B cell (primary cell): ENCODE data around the gene CYP27A1. TPM values are rescaled to one million over a fixed set of nuclear protein-coding genes. Genes with fewer than 3 reads are reported as not detected.

Experiments
- ATAC-seq: fragments of 200-7000 bp; cut with Tn5 transposase; one replicate; pipeline ENCODE4 v1.10.0; 2021; ENCODE audit warnings: low read depth, mild to moderate bottlenecking, moderate number of reproducible peaks, moderate library complexity
- CTCF ChIA-PET: fragments of 350-600 bp; sonication (Branson Sonifier 250); formaldehyde crosslinking; loops from one replicate; lab custom pipeline; 2021; ENCODE audit warnings: antibody characterized with exemption, inconsistent platforms; lab: Charles Lee
- POLR2A ChIA-PET: fragments of 350-600 bp; sonication (Branson Sonifier 250); formaldehyde crosslinking; loops from one replicate; lab custom pipeline; 2021; ENCODE audit warnings: antibody characterized with exemption; lab: Charles Lee
- DNase-seq: peaks from one replicate; pipeline ENCODE4 v3.0.0; 2013
- H2AFZ ChIP-seq: 2 replicates; pipeline ENCODE4 v1.6.1; 2012; ENCODE audit warnings: mild to moderate bottlenecking, low read depth, low read length; ENCODE audit not compliant: insufficient read depth, poor library complexity, severe bottlenecking
- H3K27ac ChIP-seq, 2 donors: 1 replicate in 1 of 2; 2 replicates in 1 of 2; pipeline ENCODE4 v1.5.1; 2012 to 2013; ENCODE audit warnings: low read length in 2 of 2, mild to moderate bottlenecking in 2 of 2, moderate library complexity in 1 of 2
- H3K27me3 ChIP-seq, 4 experiments: fragments of 200-600 bp in 1 of 4; sonication (generic) in 1 of 4; replicated peaks in 1 of 4; 1 replicate in 2 of 4; 2 replicates in 2 of 4; pipeline versions ENCODE4 v1.6.1 to v1.7.0; 2013 to 2016; ENCODE audit warnings: low read length in 3 of 4, mild to moderate bottlenecking in 2 of 4, mixed read lengths in 1 of 4, moderate library complexity in 1 of 4; ENCODE audit not compliant: insufficient read depth in 4 of 4, control insufficient read depth in 3 of 4; ENCODE audit errors: control extremely low read depth in 1 of 4
- H3K36me3 ChIP-seq, 2 experiments: replicated peaks in 1 of 2; 1 replicate in 1 of 2; 2 replicates in 1 of 2; pipeline versions ENCODE4 v1.6.1 to v1.7.1; 2013; ENCODE audit warnings: low read length in 1 of 2; ENCODE audit not compliant: insufficient read depth in 2 of 2, control insufficient read depth in 1 of 2; ENCODE audit errors: control extremely low read depth in 1 of 2, extremely low read depth in 1 of 2
- H3K4me1 ChIP-seq, 2 donors: fragments of 200-600 bp in 1 of 2; sonication (generic) in 1 of 2; 1 replicate in 1 of 2; 2 replicates in 1 of 2; pipeline versions ENCODE4 v1.5.1 to v1.6.1; 2013 to 2017; ENCODE audit warnings: low read length in 2 of 2; ENCODE audit not compliant: control insufficient read depth in 2 of 2, insufficient read depth in 2 of 2
- H3K4me2 ChIP-seq: replicated peaks from 2 replicates; pipeline ENCODE3; 2012; ENCODE audit warnings: mild to moderate bottlenecking, low read depth, low read length; ENCODE audit not compliant: poor library complexity, severe bottlenecking
- H3K4me3 ChIP-seq, 5 experiments: fragments of 200-600 bp in 1 of 5; sonication (generic) in 1 of 5; 1 replicate in 3 of 5; 2 replicates in 2 of 5; pipeline versions ENCODE4 v1.5.1 to v1.7.0; 2011 to 2016; ENCODE audit warnings: low read length in 4 of 5, mild to moderate bottlenecking in 4 of 5, low read depth in 2 of 5, control low read depth in 1 of 5, moderate library complexity in 1 of 5; ENCODE audit not compliant: insufficient read depth in 1 of 5; ENCODE audit errors: control extremely low read depth in 1 of 5, extremely low read depth in 1 of 5
- H3K79me2 ChIP-seq: fragments of 200-600 bp; sonication (generic); one replicate; pipeline ENCODE4 v1.6.0; 2016; ENCODE audit warnings: low read length; ENCODE audit not compliant: control insufficient read depth, insufficient read depth
- H3K9ac ChIP-seq: fragments of 200-600 bp; sonication (generic); 2 replicates; pipeline ENCODE4 v1.6.1; 2017; ENCODE audit warnings: mild to moderate bottlenecking, low read length, moderate library complexity
- H3K9me3 ChIP-seq, 3 donors: one replicate each; pipeline versions ENCODE4 v1.6.1 to v1.7.1; 2013; ENCODE audit warnings: low read length in 2 of 3; ENCODE audit not compliant: control insufficient read depth in 2 of 3, insufficient read depth in 1 of 3; ENCODE audit errors: control extremely low read depth in 1 of 3
- H4K20me1 ChIP-seq: 2 replicates; pipeline ENCODE4 v1.6.0; 2012; ENCODE audit warnings: mild to moderate bottlenecking, low read length; ENCODE audit not compliant: insufficient read depth, control insufficient read depth, poor library complexity, severe bottlenecking
- H3K27ac Mint-ChIP-seq: one replicate; pipeline ENCODE4 v1.8.0; 2021; ENCODE audit warnings: mixed read lengths
- H3K27me3 Mint-ChIP-seq: one replicate; pipeline ENCODE4 v1.8.0; 2021; ENCODE audit warnings: mixed read lengths
- H3K4me1 Mint-ChIP-seq: one replicate; pipeline ENCODE4 v1.8.0; 2021; ENCODE audit warnings: mixed read lengths
- H3K4me3 Mint-ChIP-seq: one replicate; pipeline ENCODE4 v1.8.0; 2021; ENCODE audit warnings: mixed read lengths
- H3K9me3 Mint-ChIP-seq: one replicate; pipeline ENCODE4 v1.8.0; 2022; ENCODE audit warnings: mixed read lengths; ENCODE audit not compliant: insufficient read depth
- CTCF ChIP-seq: fragments of 200-600 bp; IDR thresholded peaks from one replicate; pipeline ENCODE4 v1.8.0; 2022; ENCODE audit warnings: antibody characterized with exemption, mild to moderate bottlenecking
- EZH2 ChIP-seq: IDR thresholded peaks from 2 replicates; pipeline ENCODE4 v1.6.1; 2012; ENCODE audit warnings: borderline replicate concordance, low read depth, mild to moderate bottlenecking, moderate library complexity, low read length; ENCODE audit not compliant: insufficient read depth, poor library complexity, severe bottlenecking
- WGBS: methylation state at CpG from one replicate; pipeline ENCODE4 v1.1.5; 2013; ENCODE audit warnings: missing lambda C conversion rate; ENCODE audit not compliant: insufficient coverage; 5-methylcytosine and 5-hydroxymethylcytosine counted together
- intact Hi-C: fragments of 100-400 bp; cut with micrococcal nuclease; formaldehyde crosslinking; loops from one replicate; pipeline ENCODE4 v1.10.0; 2022
- polyA plus RNA-seq: library from polyadenylated mRNA; depleted of rRNA; stranded (reverse); fragments of >200 nt; gene quantifications from 2 replicates; pipeline ENCODE4 v1.2.3, GENCODE V29; 2012
- total RNA-seq, 2 donors: library from RNA; stranded (reverse); fragments of 120-200 nt in 1 of 2; gene quantifications; 1 replicate in 1 of 2; 2 replicates in 1 of 2; pipeline versions ENCODE4 v1.2.3 to v1.2.4, GENCODE V29; 2013 to 2022

CYP27A1 gene
- total and polyA plus RNA-seq, 2 donors (not counting 1 experiment from before 2014, with no cell fraction given): 0.39 to 1.1 TPM

DNA sequence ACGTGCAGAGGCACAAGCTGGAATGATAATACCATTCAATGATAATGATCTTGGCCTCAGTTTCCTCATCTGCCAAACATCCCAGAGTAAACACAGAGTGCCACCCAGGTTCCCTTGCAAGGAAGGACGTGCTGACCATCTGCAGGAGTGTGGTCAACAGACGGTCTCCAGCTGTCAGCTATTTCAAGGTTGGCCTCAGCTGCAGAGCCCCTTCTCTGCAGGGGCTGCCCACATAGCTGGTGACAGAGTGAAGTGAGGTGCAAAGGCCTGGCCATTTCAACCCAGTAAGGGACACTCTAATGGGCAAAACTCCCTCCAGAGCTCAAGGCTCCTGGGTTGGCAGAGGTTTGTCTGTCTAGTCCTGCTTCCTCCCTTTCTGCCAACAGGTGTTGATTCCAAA is 69.3 kb downstream of the CYP27A1 start:
- 69% methylated on average over 2 of the region's 3 CpGs for WGBS
- intact Hi-C loops: loop anchor here (5.0 kb wide), 1 partner anchor 131 kb away; no protein-coding TSS in a partner anchor
- Histone ChIP-seq H3K36me3 (no peaks in the 10 kb centered on the region), H3K79me2 (no peaks in the 10 kb centered on the region), H3K9me3 (peaks cover 0 to 4% (median 0%) of the 10 kb centered on the region in 3 donors), H3K27ac (no peak overlapping the region), H3K4me1 (peaks cover 0 to 3% of the 10 kb centered on the region in 2 donors), H3K27me3 (peaks cover 0 to 56% (median 20%) of the 10 kb centered on the region in 4 experiments), H2AFZ (no peak overlapping the region), H3K9ac (no peak overlapping the region), H3K4me3 (no peak overlapping the region), H4K20me1 (no peaks in the 10 kb centered on the region), H3K4me2 (no peak overlapping the region)
- ChIA-PET POLR2A (no interaction called here), CTCF (interaction anchor here (0.7 to 10.3 kb wide), 12 partner anchors 25 to 303 kb away, joined by 3 to 129 read pairs (median 5); partner anchors contain the start of genes TTLL4 and WNT10A)
- Mint-ChIP-seq H3K9me3 (no peaks in the 10 kb centered on the region), H3K27ac (no peak overlapping the region), H3K27me3 (peaks cover 48% of the 10 kb centered on the region), H3K4me3 (no peak overlapping the region), H3K4me1 (no peaks in the 10 kb centered on the region)
- DNase-seq: no peak
- ATAC-seq: no peak
- TF ChIP-seq EZH2 (no peak), CTCF (no peak)

- peaks cover 0 to 72% (median 27%) of the 10 kb centered on the region in 4 experiments for H3K27me3 ChIP-seq
- POLR2A ChIA-PET: no interaction called here
Observed at GRCh38 chr2:218852911-218853667, 71.1 kb downstream of the CYP27A1 start.

More at GRCh38 chr2:218852911-218853667, 71.1 kb downstream of the CYP27A1 start:
- no peaks in the 10 kb centered on the region for H4K20me1 ChIP-seq
- H3K79me2 ChIP-seq: no peaks in the 10 kb centered on the region
- Mint-ChIP-seq H3K4me3 (no peak overlapping the region), H3K27me3 (peaks cover 61% of the 10 kb centered on the region), H3K9me3 (no peaks in the 10 kb centered on the region), H3K27ac (no peak overlapping the region), H3K4me1 (no peaks in the 10 kb centered on the region)
- peak; percentile 81 for DNase-seq
- H3K9me3 ChIP-seq: no peaks in the 10 kb centered on the region
- intact Hi-C loops: loop anchor here (1.0 to 5.0 kb wide), 4 partner anchors 23 to 266 kb away; no protein-coding TSS in a partner anchor
- H2AFZ ChIP-seq: no peak overlapping the region
- 30% methylated on average over 12 of the region's 16 CpGs for WGBS
- H3K4me3 ChIP-seq: no peak overlapping the region
- peak; percentile 82 for TF ChIP-seq CTCF
- no peak for TF ChIP-seq EZH2
- peak; percentile 87 for ATAC-seq
- no peak overlapping the region for H3K9ac ChIP-seq
- H3K4me2 ChIP-seq: no peak overlapping the region
- H3K36me3 ChIP-seq: no peaks in the 10 kb centered on the region
- H3K27ac ChIP-seq: no peak overlapping the region
- CTCF ChIA-PET: interaction anchor here (0.8 to 10.3 kb wide), 16 partner anchors 11 to 301 kb away, joined by 3 to 129 read pairs (median 4); partner anchors contain the start of gene WNT10A
- peaks cover 3% of the 10 kb centered on the region in 2 donors for H3K4me1 ChIP-seq
